Measurements from ENCODE around the gene SETDB2. TPM values are rescaled to one million over a fixed set of nuclear protein-coding genes. Genes with fewer than 3 reads are reported as not detected.

The SETDB2 gene
- total RNA-seq, 2 donors from 2014 or later, result 9.0 to 17.6 TPM

GRCh38 chr13:49536144-49536873, 92.2 kb downstream of the SETDB2 start:
- Histone ChIP-seq H3K27ac (no peak overlapping the region), H3K27me3 (replicated peaks; ENCODE audit: insufficient read depth) (no peaks in the 10 kb centered on the region), H3K4me3 (no peak overlapping the region), H3K36me3 (no peaks in the 10 kb centered on the region), H3K9me3 (no peaks in the 10 kb centered on the region), H3K4me1 (replicated peaks) (no peaks in the 10 kb centered on the region)
- DNase-seq (ENCODE audit: low spot score), result no peak
- intact Hi-C loops (cut with DNase I), result no loop called here
- 74% methylated on average over 7 of the region's 7 CpGs for WGBS
- TF ChIP-seq CTCF (IDR thresholded peaks at IDR 0.05) (no peak), POLR2A (IDR thresholded peaks at IDR 0.05) (no peak)

GRCh38 chr13:49538404-49538803, 94.3 kb downstream of the SETDB2 start:
- intact Hi-C loops (cut with DNase I), result no loop called here
- no peak for DNase-seq (ENCODE audit: low spot score)
- H3K27ac ChIP-seq, result no peak overlapping the region
- no peaks in the 10 kb centered on the region for H3K9me3 ChIP-seq
- H3K36me3 ChIP-seq, result no peaks in the 10 kb centered on the region
- 91% methylated on average over 2 of the region's 2 CpGs for whole genome bisulfite sequencing
- H3K27me3 ChIP-seq (replicated peaks; ENCODE audit: insufficient read depth), result no peaks in the 10 kb centered on the region
- TF ChIP-seq CTCF (IDR thresholded peaks at IDR 0.05) (no peak), POLR2AphosphoS5 (IDR thresholded peaks at IDR 0.05) (no peak), POLR2A (IDR thresholded peaks at IDR 0.05) (no peak)
- H3K4me3 ChIP-seq, result no peak overlapping the region
- no peaks in the 10 kb centered on the region for H3K4me1 ChIP-seq (replicated peaks)

- intact Hi-C loops (cut with DNase I), result no loop called here
- no peak overlapping the region for H3K27ac ChIP-seq
- 46% methylated on average over 5 of the region's 5 CpGs for WGBS
- no peak for TF ChIP-seq POLR2A (IDR thresholded peaks at IDR 0.05)
- no peak for TF ChIP-seq POLR2AphosphoS5 (IDR thresholded peaks at IDR 0.05)
- TF ChIP-seq CTCF (IDR thresholded peaks at IDR 0.05), result no peak
- no peak overlapping the region for H3K4me3 ChIP-seq
- no peaks in the 10 kb centered on the region for H3K9me3 ChIP-seq
- H3K4me1 ChIP-seq (replicated peaks), result no peaks in the 10 kb centered on the region
- no peaks in the 10 kb centered on the region for H3K27me3 ChIP-seq (replicated peaks; ENCODE audit: insufficient read depth)
- no peak for DNase-seq (ENCODE audit: low spot score)
- no peaks in the 10 kb centered on the region for H3K36me3 ChIP-seq
Observed at GRCh38 chr13:49539313-49539712, 95.2 kb downstream of the SETDB2 start.

DNA sequence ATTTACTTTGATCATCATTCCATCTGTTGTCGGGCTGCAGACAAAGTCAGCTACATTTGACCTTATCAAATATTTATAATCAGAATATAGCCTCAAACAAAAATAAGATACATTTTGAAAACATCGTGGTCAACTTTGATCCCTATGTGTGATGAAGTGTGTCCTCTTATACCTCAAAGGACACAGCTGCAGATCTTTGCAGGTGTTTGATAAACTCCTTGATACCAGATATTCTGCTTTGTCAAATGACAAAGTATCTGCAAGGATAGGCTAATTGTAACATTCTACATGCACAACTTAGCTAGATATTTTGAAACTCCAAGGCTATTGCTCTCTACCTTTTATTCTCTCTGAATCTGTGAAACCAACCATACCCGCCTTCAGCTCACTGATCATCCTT, 95.7 kb downstream of the SETDB2 start:
- Histone ChIP-seq H3K4me1 (replicated peaks) (no peaks in the 10 kb centered on the region), H3K27me3 (replicated peaks; ENCODE audit: insufficient read depth) (no peaks in the 10 kb centered on the region), H3K4me3 (no peak overlapping the region), H3K36me3 (no peaks in the 10 kb centered on the region), H3K27ac (no peak overlapping the region), H3K9me3 (no peaks in the 10 kb centered on the region)
- intact Hi-C loops (cut with DNase I), result no loop called here
- TF ChIP-seq CTCF (IDR thresholded peaks at IDR 0.05) (no peak), POLR2AphosphoS5 (IDR thresholded peaks at IDR 0.05) (no peak), POLR2A (IDR thresholded peaks at IDR 0.05) (no peak)
- WGBS, result 88% methylated on average over 3 of the region's 3 CpGs
- DNase-seq (ENCODE audit: low spot score), result no peak

DNA sequence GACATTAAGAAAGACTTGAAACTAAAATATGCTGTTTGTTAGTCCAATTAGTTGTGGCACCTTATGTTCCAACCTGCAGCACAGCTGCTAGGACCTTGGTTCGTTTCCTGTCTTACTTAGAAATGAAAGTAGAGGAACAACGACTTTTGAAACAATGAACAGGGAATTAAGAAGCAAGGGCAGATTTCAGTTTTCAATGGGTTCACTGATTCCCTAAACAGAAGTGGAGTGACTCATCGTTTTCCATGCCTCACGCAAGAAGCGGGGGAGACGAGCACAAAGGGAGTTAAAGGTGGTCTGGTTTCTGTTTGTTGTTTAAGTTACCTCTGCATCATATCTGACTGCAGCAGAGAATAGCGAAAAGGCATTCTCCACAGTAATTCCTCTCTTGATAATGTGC, 96.5 kb downstream of the SETDB2 start:
- no peaks in the 10 kb centered on the region for H3K9me3 ChIP-seq
- no peak for DNase-seq (ENCODE audit: low spot score)
- no peak overlapping the region for H3K27ac ChIP-seq
- 79% methylated on average over 7 of the region's 7 CpGs for WGBS
- H3K4me3 ChIP-seq, result no peak overlapping the region
- intact Hi-C loops (cut with DNase I), result no loop called here
- no peaks in the 10 kb centered on the region for H3K4me1 ChIP-seq (replicated peaks)
- TF ChIP-seq POLR2AphosphoS5 (IDR thresholded peaks at IDR 0.05) (no peak), CTCF (IDR thresholded peaks at IDR 0.05) (no peak), POLR2A (IDR thresholded peaks at IDR 0.05) (no peak)
- no peaks in the 10 kb centered on the region for H3K36me3 ChIP-seq
- H3K27me3 ChIP-seq (replicated peaks; ENCODE audit: insufficient read depth), result no peaks in the 10 kb centered on the region

All from prostate gland (tissue), 2 donors.